ENCODE results near the gene KIF17.
A peak's percentile ranks its signal among the peaks of the same experiment; 100 is the strongest.

Gene KIF17

DNA sequence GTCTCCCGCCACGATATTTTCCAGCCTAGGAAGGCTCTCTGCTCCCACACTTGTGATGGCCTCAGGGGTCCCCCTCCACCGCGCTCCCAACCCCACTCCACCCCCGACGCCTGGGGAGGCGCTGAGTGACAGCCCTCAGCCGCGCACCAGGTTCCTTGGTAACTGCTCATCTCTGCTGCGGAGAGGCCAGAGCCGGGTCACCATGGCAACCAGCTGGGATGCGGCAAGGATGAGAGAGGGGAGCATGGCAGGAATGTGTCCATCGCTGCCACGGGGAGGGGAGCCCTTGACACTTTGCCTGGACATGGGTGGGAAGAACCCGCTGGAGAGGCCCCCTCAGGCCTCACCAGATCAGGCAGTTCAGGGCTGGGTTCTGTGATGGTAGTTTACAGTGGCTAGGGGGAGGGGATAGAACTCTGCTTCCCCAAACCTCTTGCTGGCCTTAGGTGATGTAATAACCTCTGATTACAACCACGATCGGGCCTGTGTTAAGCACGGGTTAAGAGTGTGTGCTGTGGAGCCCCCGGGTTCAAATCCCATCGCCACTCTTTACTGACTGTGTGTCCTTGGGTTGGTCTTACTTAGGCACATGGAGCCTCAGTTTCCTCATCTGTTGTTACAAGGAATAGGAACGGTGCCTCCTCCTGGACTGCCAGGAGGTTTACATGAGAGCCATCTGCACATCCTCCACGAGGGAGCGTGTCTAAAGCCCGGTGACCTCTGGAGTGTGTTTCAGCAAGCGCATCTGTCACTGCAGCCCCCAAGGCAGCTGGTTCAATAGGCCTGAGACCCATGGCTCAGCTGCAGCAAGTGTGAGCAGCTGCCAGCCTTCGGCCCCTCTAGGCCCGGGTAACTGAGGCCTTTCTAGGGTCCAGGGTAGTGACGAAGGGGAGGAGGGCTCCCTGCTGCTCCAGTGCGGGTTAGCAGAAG, 6.3 kb downstream of the KIF17 start:
- no peak for DNase-seq (ENCODE audit: low read depth in 2 of 3, low spot score in 2 of 3)

- DNase-seq (ENCODE audit: low read depth in 2 of 3, low spot score in 2 of 3): no peak
Measured at GRCh38 chr1:20710469-20711284, 7.1 kb downstream of the KIF17 start.

- DNase-seq (ENCODE audit: low read depth in 2 of 3, low spot score in 2 of 3): no peak
Measured at GRCh38 chr1:20709868-20710267, 7.9 kb downstream of the KIF17 start.

- DNase-seq (ENCODE audit: low read depth in 2 of 3, low spot score in 2 of 3): no peak
Measured at GRCh38 chr1:20708891-20709290, 8.9 kb downstream of the KIF17 start.

DNA sequence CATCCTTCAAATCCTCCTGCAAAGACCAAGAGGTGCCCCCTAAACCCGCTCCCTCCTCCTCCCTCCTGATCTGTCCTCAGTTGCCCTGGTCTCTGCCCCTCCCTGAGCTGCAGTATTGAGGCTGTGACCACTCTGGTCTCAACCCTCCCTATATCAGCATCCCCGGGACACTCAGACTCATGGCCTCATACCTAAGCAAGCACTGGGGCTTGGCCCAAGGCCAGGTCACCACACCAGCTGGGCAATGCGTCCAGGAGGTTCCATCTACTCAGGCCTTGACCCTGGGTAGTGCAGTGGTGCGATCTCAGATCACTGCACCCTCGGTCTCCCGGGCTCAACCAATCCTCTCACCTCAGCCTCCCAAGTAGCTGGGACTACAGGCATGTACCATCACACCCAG, 9.8 kb downstream of the KIF17 start:
- no peak for DNase-seq (ENCODE audit: low read depth in 2 of 3, low spot score in 2 of 3)

DNA sequence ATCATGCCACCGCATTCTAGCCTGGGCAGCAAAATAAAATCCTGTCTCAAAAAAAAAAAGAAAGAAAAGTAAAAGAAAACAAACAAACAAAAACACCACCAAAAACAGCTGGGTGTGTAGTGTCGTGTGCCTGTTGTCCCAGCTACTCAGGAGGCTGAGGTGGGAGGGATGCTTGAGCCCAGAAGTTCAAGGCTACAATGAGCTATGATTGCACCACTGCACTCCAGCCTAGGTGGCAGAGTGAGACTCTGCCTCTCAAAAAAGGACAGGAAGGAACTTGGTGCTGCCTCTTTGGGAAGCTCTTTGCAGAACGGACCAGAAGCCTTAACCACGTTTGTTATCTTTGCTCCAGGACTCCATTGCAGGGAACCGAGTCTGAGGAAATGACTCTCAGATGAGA, 11.0 kb downstream of the KIF17 start:
- DNase-seq (ENCODE audit: low read depth in 2 of 3, low spot score in 2 of 3): no peak

- DNase-seq (ENCODE audit: low read depth in 2 of 3, low spot score in 2 of 3): no peak
Measured at GRCh38 chr1:20705203-20705755, 12.5 kb downstream of the KIF17 start.

GRCh38 chr1:20704390-20705202, 13.2 kb downstream of the KIF17 start:
- no peak for DNase-seq (ENCODE audit: low read depth in 2 of 3, low spot score in 2 of 3)

DNA sequence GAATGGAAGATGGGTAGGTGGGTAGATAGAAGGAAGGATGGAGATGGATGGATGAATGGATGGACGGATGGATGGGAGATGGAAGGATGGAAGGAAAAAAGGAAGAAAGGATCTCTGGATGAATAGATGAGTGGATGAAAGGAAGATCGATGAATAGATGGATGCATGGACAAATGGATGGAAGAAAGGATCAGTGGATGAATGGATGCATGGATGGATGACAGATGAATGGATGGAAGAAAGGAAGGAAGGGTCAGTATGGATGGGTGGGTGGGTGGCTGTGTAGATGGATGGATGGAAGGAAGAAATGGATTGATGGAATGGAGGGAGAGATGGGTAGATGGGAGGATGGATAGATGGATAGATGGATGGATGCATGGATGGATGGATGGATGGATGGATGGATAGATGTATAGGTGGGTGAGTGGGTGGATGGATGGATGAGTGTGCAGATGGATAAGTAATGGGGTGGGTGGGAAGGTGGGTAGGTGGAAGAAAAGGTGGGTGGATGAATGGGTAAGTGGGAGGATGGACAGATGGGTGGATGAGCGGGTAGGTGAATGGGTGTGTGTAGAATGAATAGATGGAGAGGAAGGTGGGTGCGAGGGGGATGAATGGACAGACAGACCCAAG, 14.6 kb downstream of the KIF17 start:
- no peak for DNase-seq (ENCODE audit: low read depth in 2 of 3, low spot score in 2 of 3)

DNA sequence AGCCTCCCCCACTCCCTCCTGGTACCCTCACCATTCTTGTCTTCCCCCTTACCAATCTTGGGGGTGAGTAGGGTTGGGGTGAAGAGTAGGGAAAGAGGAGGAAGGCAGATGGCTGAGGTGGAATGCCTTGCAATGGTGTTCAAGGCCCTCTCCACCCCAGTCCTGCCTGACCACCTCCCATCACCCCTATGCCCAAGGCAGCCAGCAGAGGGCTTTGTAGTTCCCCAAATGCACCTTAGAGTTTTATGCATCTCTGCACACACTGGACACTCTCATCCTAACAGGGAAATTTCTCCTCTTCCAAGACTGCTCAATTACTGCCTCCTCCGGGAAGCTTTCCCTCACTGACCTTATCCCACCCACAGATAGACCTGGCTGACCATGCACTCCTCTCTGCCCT, 15.4 kb downstream of the KIF17 start:
- no peak for DNase-seq (ENCODE audit: low read depth in 2 of 3, low spot score in 2 of 3)

DNA sequence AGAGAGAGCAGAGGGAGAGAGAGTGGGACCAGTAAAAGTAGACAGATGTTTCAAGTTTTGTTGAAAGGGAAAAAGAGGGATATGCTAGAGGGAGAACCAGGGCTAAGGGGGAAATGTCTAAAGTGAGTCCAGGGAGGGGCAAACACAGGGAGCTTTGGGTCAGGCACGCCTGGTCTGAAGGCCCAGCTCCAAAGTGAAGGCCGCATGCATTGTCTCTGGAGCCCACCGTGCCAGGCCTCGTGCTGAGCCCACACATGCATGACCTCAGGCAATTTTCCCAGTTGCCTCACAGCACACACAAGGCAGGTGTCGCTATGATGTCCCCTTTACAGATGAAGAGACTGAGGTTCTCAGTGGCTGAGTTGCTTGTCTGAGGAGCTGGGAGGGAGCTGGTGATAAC, 16.0 kb downstream of the KIF17 start:
- no peak for DNase-seq (ENCODE audit: low read depth in 2 of 3, low spot score in 2 of 3)

DNA sequence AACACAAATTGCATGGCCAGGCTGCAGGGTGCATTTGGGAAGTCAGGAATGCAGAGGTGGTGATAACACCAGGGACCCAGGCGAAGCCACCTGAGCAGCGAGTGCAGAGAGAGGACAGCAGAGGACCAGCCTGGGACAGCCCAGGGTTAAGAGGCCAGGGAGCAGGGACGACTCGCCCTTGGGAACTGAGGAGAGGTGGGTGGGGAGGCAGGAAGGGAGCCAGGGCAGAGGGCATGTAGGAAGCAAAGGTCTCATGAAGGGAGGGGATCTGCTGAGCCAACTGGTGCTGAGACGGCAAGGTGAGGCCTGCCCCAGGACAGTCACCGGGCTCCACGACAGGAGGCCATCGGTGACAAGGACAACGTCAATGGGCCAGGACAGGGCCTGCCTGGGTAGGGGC, 16.4 kb downstream of the KIF17 start:
- DNase-seq (ENCODE audit: low read depth in 2 of 3, low spot score in 2 of 3): no peak

DNA sequence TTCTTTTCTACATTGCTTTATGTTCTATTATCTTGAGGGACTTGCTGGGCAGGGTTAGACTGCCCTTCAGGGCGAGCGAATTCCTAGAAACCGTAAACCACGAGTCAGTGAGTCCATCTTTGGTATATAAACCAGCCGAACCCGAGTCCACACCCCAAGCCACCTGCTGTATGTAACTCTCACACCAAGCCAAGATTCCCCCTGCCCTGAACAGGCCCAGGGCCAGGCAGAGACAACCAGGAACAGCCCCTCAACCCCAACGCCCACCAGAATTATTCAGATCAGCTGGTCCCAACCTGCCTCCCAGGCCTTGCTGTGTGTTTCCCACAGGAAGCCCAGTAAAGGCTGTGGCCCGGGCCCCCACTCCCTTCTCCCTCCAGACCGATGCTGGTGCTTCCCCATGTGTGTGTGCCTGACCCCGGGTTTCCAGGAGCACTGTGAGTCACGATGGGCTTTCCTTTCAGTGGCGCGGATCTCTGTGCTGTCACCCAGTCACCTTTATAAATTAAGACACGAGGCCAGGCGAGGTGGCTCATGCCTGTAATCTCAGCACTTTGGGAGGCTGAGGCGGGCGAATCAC, 17.1 kb downstream of the KIF17 start:
- DNase-seq (ENCODE audit: low read depth in 2 of 3, low spot score in 2 of 3): no peak

DNA sequence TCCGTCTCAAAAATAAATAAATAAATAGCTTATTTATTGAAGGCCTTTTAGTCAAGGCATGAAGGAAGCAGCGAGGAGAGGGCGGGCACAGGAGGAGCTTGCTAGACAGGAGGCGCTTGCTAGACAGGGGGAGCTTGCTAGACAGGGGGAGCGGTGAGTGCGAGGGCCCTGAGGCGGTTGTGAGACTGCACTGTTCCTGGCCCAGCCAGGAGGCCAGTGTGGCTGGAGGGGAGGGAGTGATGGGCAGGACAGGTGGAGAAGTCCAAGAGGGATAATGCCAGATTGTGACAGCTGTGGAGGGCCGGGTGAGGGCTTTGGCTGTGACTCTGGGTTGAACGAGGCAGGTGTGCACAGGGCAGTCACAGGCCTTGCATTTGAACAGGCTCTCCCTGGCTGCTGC, 18.2 kb downstream of the KIF17 start:
- no peak for DNase-seq (ENCODE audit: low read depth in 2 of 3, low spot score in 2 of 3)

- DNase-seq (ENCODE audit: low read depth in 2 of 3, low spot score in 2 of 3): no peak
Measured at GRCh38 chr1:20698195-20698910, 19.5 kb downstream of the KIF17 start.

DNA sequence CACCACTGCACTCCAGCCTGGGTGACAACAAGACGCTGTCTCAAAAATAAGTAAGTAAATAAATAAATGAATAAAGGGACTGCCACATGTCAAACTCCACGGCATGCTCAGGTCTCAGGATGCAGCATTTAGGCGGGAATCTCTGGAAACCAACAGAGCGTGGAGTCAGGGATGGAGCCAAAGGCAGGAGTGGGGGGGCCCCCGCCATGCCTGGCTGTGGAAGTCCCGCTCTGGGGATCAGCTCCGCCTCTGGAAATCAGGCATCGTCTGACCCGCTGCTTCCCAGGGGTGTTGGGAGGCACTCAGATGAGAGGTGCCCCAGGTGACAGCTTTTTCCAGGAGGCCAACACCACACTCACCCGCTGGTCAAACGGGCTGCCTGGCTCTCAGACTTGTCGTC, 20.2 kb downstream of the KIF17 start:
- DNase-seq (ENCODE audit: low read depth in 2 of 3, low spot score in 2 of 3): no peak

GRCh38 chr1:20696397-20697333, 21.1 kb downstream of the KIF17 start:
- peak; percentile 36 to 63 (median 52) for DNase-seq (ENCODE audit: low read depth in 2 of 3, low spot score in 2 of 3)

GRCh38 chr1:20695515-20695914, 22.3 kb downstream of the KIF17 start:
- DNase-seq (ENCODE audit: low read depth in 2 of 3, low spot score in 2 of 3): no peak

DNA sequence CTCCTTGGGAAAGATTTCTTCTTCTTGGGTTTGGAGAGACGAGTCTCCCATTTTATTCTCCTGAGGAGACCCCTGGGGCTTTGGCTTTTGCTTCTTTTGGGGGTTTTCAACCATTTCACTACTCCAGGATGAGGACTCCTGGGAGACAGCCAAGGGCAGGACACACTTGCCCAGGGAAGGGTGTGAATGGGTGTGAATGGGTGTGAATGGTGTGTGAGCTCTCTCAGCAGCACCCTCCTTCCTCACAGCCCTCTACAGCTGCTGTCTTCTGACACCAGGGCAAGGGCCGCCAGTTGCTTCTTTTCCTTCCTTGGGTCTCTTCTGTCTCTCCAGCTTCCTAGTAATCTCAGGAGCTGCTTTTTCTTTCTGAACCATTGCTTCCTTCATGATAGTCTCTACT, 24.2 kb downstream of the KIF17 start:
- no peak for DNase-seq (ENCODE audit: low read depth in 2 of 3, low spot score in 2 of 3)
